ENCODE results near the gene SEC14L3. TPM values are rescaled to one million over a fixed set of nuclear protein-coding genes. Genes with fewer than 3 reads are reported as not detected.

Gene SEC14L3
- total and polyA plus RNA-seq, 2 donors (not counting 1 experiment from before 2014, with no cell fraction given) = not detected

DNA sequence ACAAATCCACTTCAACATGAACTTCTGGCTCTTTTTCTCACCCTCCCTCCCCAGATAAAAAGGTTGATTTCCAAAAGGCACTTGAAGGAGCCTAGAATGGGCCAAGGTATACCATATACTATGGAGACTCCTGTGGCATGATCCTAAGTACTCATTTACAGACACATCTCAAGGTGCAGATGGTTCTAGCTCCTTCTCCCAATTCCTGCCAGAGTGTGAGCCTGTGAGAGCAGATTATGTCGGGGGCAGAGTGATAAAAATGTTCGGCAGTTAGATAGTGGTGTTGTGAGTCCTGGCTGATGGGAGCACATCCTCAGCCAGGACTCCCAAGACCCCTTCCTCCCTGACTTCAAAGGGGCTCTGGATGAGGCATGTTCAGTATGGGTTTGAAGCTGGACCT is 8.2 kb upstream of the SEC14L3 start:
- no peaks in the 10 kb centered on the region for H3K27me3 ChIP-seq (replicated peaks in 1 of 4; ENCODE audit: control extremely low read depth in 1 of 4, control insufficient read depth in 3 of 4, insufficient read depth in 4 of 4, low read length in 3 of 4)
- ATAC-seq (ENCODE audit: low read depth) = no peak
- DNase-seq = no peak
- no peak overlapping the region for H3K4me2 ChIP-seq (replicated peaks; ENCODE audit: low read depth, low read length, poor library complexity, severe bottlenecking)
- H3K27me3 Mint-ChIP-seq = peaks cover 31% of the 10 kb centered on the region
- no peak overlapping the region for H3K4me3 Mint-ChIP-seq
- TF ChIP-seq, protein P1, sequence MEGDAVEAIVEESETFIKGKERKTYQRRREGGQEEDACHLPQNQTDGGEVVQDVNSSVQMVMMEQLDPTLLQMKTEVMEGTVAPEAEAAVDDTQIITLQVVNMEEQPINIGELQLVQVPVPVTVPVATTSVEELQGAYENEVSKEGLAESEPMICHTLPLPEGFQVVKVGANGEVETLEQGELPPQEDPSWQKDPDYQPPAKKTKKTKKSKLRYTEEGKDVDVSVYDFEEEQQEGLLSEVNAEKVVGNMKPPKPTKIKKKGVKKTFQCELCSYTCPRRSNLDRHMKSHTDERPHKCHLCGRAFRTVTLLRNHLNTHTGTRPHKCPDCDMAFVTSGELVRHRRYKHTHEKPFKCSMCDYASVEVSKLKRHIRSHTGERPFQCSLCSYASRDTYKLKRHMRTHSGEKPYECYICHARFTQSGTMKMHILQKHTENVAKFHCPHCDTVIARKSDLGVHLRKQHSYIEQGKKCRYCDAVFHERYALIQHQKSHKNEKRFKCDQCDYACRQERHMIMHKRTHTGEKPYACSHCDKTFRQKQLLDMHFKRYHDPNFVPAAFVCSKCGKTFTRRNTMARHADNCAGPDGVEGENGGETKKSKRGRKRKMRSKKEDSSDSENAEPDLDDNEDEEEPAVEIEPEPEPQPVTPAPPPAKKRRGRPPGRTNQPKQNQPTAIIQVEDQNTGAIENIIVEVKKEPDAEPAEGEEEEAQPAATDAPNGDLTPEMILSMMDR (IDR thresholded peaks at IDR 0.05) = no peak
- TF ChIP-seq EZH2 (IDR thresholded peaks at IDR 0.05; ENCODE audit: borderline replicate concordance, insufficient read depth, low read depth, low read length, poor library complexity, severe bottlenecking) = no peak
- WGBS (ENCODE audit: insufficient coverage) = no CpG with 5 or more reads among the region's 2 CpGs
- H3K4me3 ChIP-seq (ENCODE audit: control extremely low read depth in 1 of 5, extremely low read depth in 1 of 5, insufficient read depth in 1 of 5, low read depth in 2 of 5, low read length in 4 of 5) = no peak overlapping the region
- no peaks in the 10 kb centered on the region for H3K79me2 ChIP-seq (ENCODE audit: control insufficient read depth, insufficient read depth, low read length)
- ChIA-PET POLR2A (no interaction called here), CTCF (interaction anchor here (0.5 kb wide), 1 partner anchor 1174 kb away, joined by 3 read pairs; no protein-coding TSS in a partner anchor)
- no peaks in the 10 kb centered on the region for H3K36me3 ChIP-seq (replicated peaks in 1 of 2; ENCODE audit: control extremely low read depth in 1 of 2, control insufficient read depth in 1 of 2, extremely low read depth in 1 of 2, insufficient read depth in 2 of 2, low read length in 1 of 2)
- no peaks in the 10 kb centered on the region for H4K20me1 ChIP-seq (ENCODE audit: control insufficient read depth, insufficient read depth, low read length, poor library complexity, severe bottlenecking)
- H3K27ac ChIP-seq (ENCODE audit: low read length in 2 of 2) = no peak overlapping the region
- no peaks in the 10 kb centered on the region for H3K4me1 ChIP-seq (ENCODE audit: control insufficient read depth in 2 of 2, insufficient read depth in 2 of 2, low read length in 2 of 2)
- H3K9ac ChIP-seq (ENCODE audit: low read length) = no peak overlapping the region
- H3K9me3 ChIP-seq (ENCODE audit: control extremely low read depth in 1 of 3, control insufficient read depth in 2 of 3, insufficient read depth in 1 of 3, low read length in 2 of 3) = no peaks in the 10 kb centered on the region
- H3K9me3 Mint-ChIP-seq (ENCODE audit: insufficient read depth) = no peaks in the 10 kb centered on the region
- H2AFZ ChIP-seq (ENCODE audit: insufficient read depth, low read depth, low read length, poor library complexity, severe bottlenecking) = no peak overlapping the region
- H3K4me1 Mint-ChIP-seq = no peaks in the 10 kb centered on the region
- no peak overlapping the region for H3K27ac Mint-ChIP-seq
- intact Hi-C loops (cut with micrococcal nuclease) = no loop called here

DNA sequence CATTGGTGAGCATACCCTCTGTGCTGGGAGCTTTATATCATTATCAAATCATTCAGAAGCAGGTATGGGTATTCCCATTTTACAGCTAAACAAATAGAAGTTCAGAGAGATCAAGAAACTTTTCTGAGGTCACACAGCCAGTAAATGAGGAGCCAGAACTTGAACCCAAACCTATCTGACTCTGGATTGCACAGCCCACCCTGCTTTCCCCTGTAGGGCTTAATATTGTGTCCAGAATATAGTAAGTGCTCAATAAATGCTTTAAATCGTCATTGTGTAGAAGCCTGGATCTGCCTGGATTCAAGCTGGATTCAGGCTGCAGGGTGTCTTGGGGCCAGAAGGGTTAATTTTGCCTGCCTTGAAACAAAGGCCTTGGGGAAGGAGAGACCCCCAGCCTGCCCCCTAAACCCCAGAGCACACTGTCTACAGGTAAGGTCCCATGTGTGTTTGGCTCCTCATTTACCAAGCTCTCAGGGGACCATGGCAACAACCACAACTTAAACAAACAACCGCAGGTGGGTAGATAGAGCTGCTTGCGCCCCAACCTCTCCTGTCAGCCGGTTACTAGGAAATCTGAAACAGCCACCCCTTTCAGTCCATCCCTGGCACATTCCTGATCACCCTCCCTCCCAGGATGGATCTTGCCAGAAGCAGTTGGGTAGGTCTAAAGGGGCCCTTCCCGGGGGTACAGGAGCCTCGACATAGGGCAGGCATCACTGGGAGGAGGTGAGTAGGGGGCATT is 3.0 kb upstream of the SEC14L3 start:
- CTCF ChIA-PET = no interaction called here
- H3K27ac Mint-ChIP-seq = no peak overlapping the region
- intact Hi-C loops (cut with micrococcal nuclease) = no loop called here

More for the DNA sequence above, 3.0 kb upstream of the SEC14L3 start:
- H4K20me1 ChIP-seq (ENCODE audit: control insufficient read depth, insufficient read depth, low read length, poor library complexity, severe bottlenecking) = no peaks in the 10 kb centered on the region
- no peak overlapping the region for H2AFZ ChIP-seq (ENCODE audit: insufficient read depth, low read depth, low read length, poor library complexity, severe bottlenecking)
- H3K27me3 ChIP-seq (replicated peaks in 1 of 4; ENCODE audit: control extremely low read depth in 1 of 4, control insufficient read depth in 3 of 4, insufficient read depth in 4 of 4, low read length in 3 of 4) = peaks cover 0 to 24% (median 7%) of the 10 kb centered on the region in 4 experiments
- H3K4me1 ChIP-seq (ENCODE audit: control insufficient read depth in 2 of 2, insufficient read depth in 2 of 2, low read length in 2 of 2) = no peaks in the 10 kb centered on the region
- H3K4me3 Mint-ChIP-seq = no peak overlapping the region
- no peak overlapping the region for H3K9ac ChIP-seq (ENCODE audit: low read length)
- H3K79me2 ChIP-seq (ENCODE audit: control insufficient read depth, insufficient read depth, low read length) = no peaks in the 10 kb centered on the region
- H3K27me3 Mint-ChIP-seq = peaks cover 37% of the 10 kb centered on the region
- H3K36me3 ChIP-seq (replicated peaks in 1 of 2; ENCODE audit: control extremely low read depth in 1 of 2, control insufficient read depth in 1 of 2, extremely low read depth in 1 of 2, insufficient read depth in 2 of 2, low read length in 1 of 2) = no peaks in the 10 kb centered on the region
- no peak for TF ChIP-seq EZH2 (IDR thresholded peaks at IDR 0.05; ENCODE audit: borderline replicate concordance, insufficient read depth, low read depth, low read length, poor library complexity, severe bottlenecking)
- TF ChIP-seq, protein P1 (IDR thresholded peaks at IDR 0.05) = no peak
- H3K4me2 ChIP-seq (replicated peaks; ENCODE audit: low read depth, low read length, poor library complexity, severe bottlenecking) = no peak overlapping the region
- H3K9me3 ChIP-seq (ENCODE audit: control extremely low read depth in 1 of 3, control insufficient read depth in 2 of 3, insufficient read depth in 1 of 3, low read length in 2 of 3) = no peaks in the 10 kb centered on the region
- no peak for ATAC-seq (ENCODE audit: low read depth)
- no peak overlapping the region for H3K27ac ChIP-seq (ENCODE audit: low read length in 2 of 2)
- H3K9me3 Mint-ChIP-seq (ENCODE audit: insufficient read depth) = no peaks in the 10 kb centered on the region
- 64% methylated on average over 4 of the region's 6 CpGs for WGBS (ENCODE audit: insufficient coverage)
- H3K4me3 ChIP-seq (ENCODE audit: control extremely low read depth in 1 of 5, extremely low read depth in 1 of 5, insufficient read depth in 1 of 5, low read depth in 2 of 5, low read length in 4 of 5) = no peak overlapping the region
- H3K4me1 Mint-ChIP-seq = no peaks in the 10 kb centered on the region
- POLR2A ChIA-PET = no interaction called here
- DNase-seq = no peak
